NB4 (cell line): Measurements from ENCODE around the gene RNU4-1.

Source experiments
- DNase-seq: peaks from one replicate; pipeline ENCODE4 v3.0.0; 2010; ENCODE audit warnings: low read depth
- H3K4me3 ChIP-seq: one replicate; pipeline ENCODE4 v1.5.1; 2011; ENCODE audit warnings: mild to moderate bottlenecking, low read depth, low read length, moderate library complexity
- MYC ChIP-seq: IDR thresholded peaks from 2 replicates; pipeline ENCODE4 v1.6.1; 2011; ENCODE audit warnings: low read depth, low read length
- POLR2A ChIP-seq: IDR thresholded peaks from 2 replicates; pipeline ENCODE4 v1.6.1; 2011; ENCODE audit warnings: mild to moderate bottlenecking; ENCODE audit not compliant: insufficient read length; ENCODE audit errors: extremely low read depth
- TF ChIP-seq, protein P1 (sequence below): IDR thresholded peaks from one replicate; pipeline ENCODE4 v1.5.1; 2012; ENCODE audit warnings: low read depth, low read length
- TF ChIP-seq, protein P2 (sequence below): IDR thresholded peaks from 2 replicates; pipeline ENCODE4 v1.6.1; 2011; ENCODE audit warnings: low read depth, low read length

Gene RNU4-1

DNA sequence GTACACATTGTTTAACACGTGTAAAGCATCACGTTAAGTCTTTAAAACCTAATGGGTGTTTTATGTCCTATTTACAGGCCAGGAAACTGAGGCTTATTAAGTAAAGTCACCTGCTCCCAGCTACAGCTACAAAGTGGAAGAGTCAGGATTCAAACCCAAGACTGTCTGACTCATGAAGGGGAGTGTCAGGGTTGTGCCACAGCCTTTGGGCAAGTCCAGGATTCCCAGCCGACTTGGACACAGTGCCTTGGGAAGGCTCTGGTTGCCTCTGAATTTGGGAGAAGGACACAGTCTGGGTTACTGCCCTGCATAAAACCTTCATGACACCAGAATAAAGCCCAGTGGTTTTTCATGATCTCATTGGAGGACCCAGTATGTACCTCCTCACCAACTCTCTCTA is 8.7 kb downstream of the RNU4-1 start:
- TF ChIP-seq, protein P1, sequence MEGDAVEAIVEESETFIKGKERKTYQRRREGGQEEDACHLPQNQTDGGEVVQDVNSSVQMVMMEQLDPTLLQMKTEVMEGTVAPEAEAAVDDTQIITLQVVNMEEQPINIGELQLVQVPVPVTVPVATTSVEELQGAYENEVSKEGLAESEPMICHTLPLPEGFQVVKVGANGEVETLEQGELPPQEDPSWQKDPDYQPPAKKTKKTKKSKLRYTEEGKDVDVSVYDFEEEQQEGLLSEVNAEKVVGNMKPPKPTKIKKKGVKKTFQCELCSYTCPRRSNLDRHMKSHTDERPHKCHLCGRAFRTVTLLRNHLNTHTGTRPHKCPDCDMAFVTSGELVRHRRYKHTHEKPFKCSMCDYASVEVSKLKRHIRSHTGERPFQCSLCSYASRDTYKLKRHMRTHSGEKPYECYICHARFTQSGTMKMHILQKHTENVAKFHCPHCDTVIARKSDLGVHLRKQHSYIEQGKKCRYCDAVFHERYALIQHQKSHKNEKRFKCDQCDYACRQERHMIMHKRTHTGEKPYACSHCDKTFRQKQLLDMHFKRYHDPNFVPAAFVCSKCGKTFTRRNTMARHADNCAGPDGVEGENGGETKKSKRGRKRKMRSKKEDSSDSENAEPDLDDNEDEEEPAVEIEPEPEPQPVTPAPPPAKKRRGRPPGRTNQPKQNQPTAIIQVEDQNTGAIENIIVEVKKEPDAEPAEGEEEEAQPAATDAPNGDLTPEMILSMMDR = no peak
- TF ChIP-seq, protein P2, sequence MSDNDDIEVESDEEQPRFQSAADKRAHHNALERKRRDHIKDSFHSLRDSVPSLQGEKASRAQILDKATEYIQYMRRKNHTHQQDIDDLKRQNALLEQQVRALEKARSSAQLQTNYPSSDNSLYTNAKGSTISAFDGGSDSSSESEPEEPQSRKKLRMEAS = no peak
- TF ChIP-seq POLR2A = no peak
- TF ChIP-seq MYC = no peak
- H3K4me3 ChIP-seq = no peak overlapping the region
- no peak for DNase-seq

DNA sequence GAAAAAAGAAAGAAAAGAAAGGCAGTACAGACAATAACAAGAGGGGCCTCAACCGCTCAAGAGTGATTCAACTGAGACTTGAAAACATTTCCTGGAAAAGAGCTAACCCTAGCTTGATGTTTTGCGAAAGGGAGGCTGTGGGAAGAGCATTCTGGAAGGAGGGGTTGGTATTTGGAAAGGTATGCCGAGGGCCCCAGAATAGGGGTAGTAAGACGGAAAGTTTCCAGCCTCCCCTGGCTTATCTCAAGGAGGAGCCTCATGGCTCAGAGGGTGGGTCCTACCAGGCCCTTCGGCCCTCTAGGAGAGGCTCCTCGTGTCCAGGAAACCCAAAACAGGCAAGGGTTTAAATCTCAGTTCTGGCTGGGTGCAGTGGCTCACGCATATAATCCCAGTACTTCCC is 9.7 kb downstream of the RNU4-1 start:
- TF ChIP-seq MYC (no peak), POLR2A (no peak)
- TF ChIP-seq, protein P1 = no peak
- TF ChIP-seq, protein P2 = no peak
- no peak overlapping the region for H3K4me3 ChIP-seq
- DNase-seq = no peak

DNA sequence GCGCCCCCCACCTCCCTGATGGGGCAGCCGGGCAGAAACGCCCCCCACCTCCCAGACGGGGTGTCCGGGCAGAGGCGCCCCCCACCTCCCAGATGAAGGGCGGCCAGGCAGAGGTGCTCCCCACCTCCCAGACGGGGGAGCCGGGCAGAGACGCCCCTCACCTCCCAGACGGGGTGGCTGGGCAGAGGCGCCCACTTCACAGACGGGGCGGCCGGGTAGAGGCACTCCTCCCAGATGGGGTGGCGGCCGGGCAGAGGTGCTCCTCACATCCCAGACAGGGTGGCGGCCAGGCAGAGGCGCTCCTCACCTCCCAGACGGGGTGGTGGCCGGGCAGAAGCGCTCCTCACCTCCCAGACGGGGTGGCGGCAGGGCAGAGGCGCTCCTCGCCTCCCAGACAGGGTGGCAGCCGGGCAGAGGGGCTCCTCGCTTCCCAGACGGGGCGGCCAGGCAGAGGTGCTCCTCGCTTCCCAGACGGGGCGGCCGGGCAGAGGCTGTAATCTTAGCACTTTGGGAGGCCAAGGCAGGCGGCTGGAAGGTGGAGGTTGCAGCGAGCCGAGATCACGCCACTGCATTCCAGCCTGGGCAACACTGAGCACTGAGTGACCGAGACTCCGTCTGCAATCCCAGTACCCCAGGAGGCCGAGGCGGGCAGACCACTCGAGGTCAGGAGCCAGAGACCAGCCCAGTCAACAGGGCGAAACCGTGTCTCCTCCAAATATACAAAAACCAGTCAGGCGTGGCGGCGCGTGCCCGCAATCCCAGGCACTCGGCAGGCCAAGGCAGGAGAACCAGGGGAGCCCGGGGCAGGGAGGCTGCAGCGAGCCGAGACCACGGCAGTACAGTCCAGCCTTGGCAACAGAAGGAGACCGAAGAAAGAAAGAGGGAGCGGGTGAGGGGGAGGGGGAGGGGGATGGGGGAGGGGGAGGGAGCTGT is 14.6 kb downstream of the RNU4-1 start:
- DNase-seq = no peak
- H3K4me3 ChIP-seq = no peak overlapping the region
- TF ChIP-seq POLR2A = no peak
- no peak for TF ChIP-seq MYC
- TF ChIP-seq, protein P2 = no peak
- TF ChIP-seq, protein P1 = no peak

DNA sequence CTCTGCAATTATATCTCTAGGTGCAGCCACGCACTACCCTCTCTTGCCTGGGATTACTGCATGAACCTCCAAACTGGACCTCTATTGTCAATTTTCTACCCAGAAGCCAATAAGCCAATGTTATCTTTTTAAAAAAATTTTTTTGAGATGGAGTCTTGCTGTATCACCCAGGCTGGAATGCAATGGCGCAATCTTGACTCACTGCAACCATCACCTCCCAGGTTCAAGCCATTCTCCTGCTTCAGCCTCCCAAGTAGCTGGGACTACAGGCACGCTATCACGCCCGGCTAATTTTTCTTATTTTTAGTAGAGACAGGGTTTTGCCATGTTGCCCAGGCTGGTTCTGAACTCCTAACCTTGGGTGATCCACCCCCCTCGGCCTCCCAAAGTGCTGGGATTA is 16.3 kb downstream of the RNU4-1 start:
- H3K4me3 ChIP-seq = no peak overlapping the region
- no peak for DNase-seq
- TF ChIP-seq, protein P2 = no peak
- TF ChIP-seq, protein P1 = no peak
- no peak for TF ChIP-seq POLR2A
- no peak for TF ChIP-seq MYC

DNA sequence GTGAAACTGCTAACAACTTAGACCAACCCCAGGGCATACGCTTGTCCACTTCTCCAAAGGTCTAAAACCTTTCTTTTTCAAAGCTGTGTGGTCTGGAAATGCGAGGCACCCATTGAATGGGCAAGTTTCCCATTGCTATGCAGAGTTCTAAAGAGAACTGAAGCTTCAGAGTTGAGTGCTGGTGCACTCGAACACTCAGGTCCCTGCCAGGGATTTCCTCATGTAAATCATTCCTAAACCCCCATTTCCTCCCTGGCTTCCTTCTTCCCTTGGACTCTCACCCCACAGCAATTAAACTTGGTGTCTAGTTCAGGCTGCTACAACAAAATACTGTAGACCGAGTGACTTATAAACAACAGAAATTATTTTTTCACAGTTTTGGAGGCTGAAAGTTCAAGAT is 25.3 kb downstream of the RNU4-1 start:
- no peak for DNase-seq
- TF ChIP-seq MYC (no peak), POLR2A (no peak)
- TF ChIP-seq, protein P2 = no peak
- TF ChIP-seq, protein P1 = no peak
- no peak overlapping the region for H3K4me3 ChIP-seq
